Activated naive CD8-positive, alpha-beta T cell (primary cell): ENCODE results near the gene PORCN.
A peak's percentile ranks its signal among the peaks of the same experiment; 100 is the strongest.

Experiments used
- H3K27ac Mint-ChIP-seq: one replicate; pipeline ENCODE4 v1.8.0; 2021; ENCODE audit warnings: mixed read lengths
- H3K27me3 Mint-ChIP-seq: one replicate; pipeline ENCODE4 v1.8.0; 2021; ENCODE audit warnings: mixed read lengths
- H3K36me3 Mint-ChIP-seq: one replicate; pipeline ENCODE4 v1.8.0; 2021; ENCODE audit warnings: mixed read lengths
- H3K4me1 Mint-ChIP-seq: one replicate; pipeline ENCODE4 v1.8.0; 2021; ENCODE audit warnings: low read depth, mixed read lengths
- H3K4me3 Mint-ChIP-seq: one replicate; pipeline ENCODE4 v1.8.0; 2021; ENCODE audit warnings: mild to moderate bottlenecking, mixed read lengths
- H3K9me3 Mint-ChIP-seq: one replicate; pipeline ENCODE4 v1.8.0; 2021; ENCODE audit warnings: low read depth, mixed read lengths

The PORCN gene

GRCh38 chrX:48472851-48473703, 35.7 kb upstream of the PORCN start:
- Mint-ChIP-seq H3K27ac (no peak overlapping the region), H3K9me3 (no peaks in the 10 kb centered on the region), H3K4me3 (no peak overlapping the region), H3K36me3 (peaks cover 4% of the 10 kb centered on the region), H3K4me1 (peaks cover 21% of the 10 kb centered on the region), H3K27me3 (no peaks in the 10 kb centered on the region)

GRCh38 chrX:48473704-48473990, 35.1 kb upstream of the PORCN start:
- no peak overlapping the region for H3K4me3 Mint-ChIP-seq
- peaks cover 4% of the 10 kb centered on the region for H3K36me3 Mint-ChIP-seq
- peaks cover 22% of the 10 kb centered on the region for H3K4me1 Mint-ChIP-seq
- H3K27me3 Mint-ChIP-seq: no peaks in the 10 kb centered on the region
- H3K9me3 Mint-ChIP-seq: no peaks in the 10 kb centered on the region
- no peak overlapping the region for H3K27ac Mint-ChIP-seq

DNA sequence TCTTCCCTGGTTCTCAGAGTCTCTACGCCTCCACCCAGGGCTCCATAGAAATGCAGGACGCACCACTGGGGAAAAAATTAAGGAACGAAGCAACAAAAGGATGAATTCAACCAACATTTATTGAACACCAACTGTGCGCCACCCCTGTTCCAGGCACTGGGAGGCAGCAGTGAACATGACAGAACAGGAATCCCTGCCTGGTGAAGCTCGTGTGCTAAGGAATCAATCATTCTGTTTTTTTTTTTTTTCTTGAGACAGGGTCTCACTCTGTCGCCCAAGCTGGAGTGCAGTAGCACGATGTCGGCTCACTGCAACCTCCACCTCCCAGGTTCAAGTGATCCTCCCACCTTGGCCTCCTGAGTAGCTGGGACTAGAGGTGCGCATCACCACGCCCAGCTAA, 34.7 kb upstream of the PORCN start:
- Mint-ChIP-seq H3K9me3 (no peaks in the 10 kb centered on the region), H3K4me3 (no peak overlapping the region), H3K36me3 (peaks cover 4% of the 10 kb centered on the region)

DNA sequence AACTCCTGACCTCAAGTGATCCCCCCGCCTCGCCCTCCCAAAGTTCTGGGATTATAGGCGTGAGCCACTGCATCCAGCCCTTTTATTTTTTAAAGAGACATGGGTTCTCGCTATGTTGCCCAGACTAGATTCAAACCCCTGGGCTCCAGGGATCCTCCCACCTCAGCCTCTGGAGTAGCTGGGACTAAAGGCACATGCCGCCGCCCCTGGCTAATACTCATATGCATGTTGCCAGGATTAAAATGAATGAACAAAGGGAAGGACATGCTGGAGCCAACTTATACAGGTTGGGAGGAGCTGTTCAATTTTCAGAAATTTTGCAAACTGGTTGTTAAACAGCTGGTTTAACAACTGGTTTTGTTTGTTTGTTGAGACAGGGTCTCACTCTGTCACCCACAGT, 34.2 kb upstream of the PORCN start:
- Mint-ChIP-seq H3K36me3 (peaks cover 4% of the 10 kb centered on the region), H3K4me3 (peak overlapping the region; percentile 97), H3K9me3 (no peaks in the 10 kb centered on the region), H3K27me3 (no peaks in the 10 kb centered on the region), H3K4me1 (peaks cover 23% of the 10 kb centered on the region), H3K27ac (no peak overlapping the region)

More for the DNA sequence above, 34.7 kb upstream of the PORCN start:
- peaks cover 24% of the 10 kb centered on the region for H3K4me1 Mint-ChIP-seq
- no peaks in the 10 kb centered on the region for H3K27me3 Mint-ChIP-seq
- H3K27ac Mint-ChIP-seq: no peak overlapping the region

- H3K27me3 Mint-ChIP-seq: no peaks in the 10 kb centered on the region
- peaks cover 20% of the 10 kb centered on the region for H3K4me1 Mint-ChIP-seq
- H3K36me3 Mint-ChIP-seq: peaks cover 4% of the 10 kb centered on the region
- H3K27ac Mint-ChIP-seq: peak overlapping the region; percentile 97
- peak overlapping the region; percentile 97 for H3K4me3 Mint-ChIP-seq
- H3K9me3 Mint-ChIP-seq: no peaks in the 10 kb centered on the region
These were observed 33.5 kb upstream of the PORCN start for GRCh38 chrX:48475296-48475695.

DNA sequence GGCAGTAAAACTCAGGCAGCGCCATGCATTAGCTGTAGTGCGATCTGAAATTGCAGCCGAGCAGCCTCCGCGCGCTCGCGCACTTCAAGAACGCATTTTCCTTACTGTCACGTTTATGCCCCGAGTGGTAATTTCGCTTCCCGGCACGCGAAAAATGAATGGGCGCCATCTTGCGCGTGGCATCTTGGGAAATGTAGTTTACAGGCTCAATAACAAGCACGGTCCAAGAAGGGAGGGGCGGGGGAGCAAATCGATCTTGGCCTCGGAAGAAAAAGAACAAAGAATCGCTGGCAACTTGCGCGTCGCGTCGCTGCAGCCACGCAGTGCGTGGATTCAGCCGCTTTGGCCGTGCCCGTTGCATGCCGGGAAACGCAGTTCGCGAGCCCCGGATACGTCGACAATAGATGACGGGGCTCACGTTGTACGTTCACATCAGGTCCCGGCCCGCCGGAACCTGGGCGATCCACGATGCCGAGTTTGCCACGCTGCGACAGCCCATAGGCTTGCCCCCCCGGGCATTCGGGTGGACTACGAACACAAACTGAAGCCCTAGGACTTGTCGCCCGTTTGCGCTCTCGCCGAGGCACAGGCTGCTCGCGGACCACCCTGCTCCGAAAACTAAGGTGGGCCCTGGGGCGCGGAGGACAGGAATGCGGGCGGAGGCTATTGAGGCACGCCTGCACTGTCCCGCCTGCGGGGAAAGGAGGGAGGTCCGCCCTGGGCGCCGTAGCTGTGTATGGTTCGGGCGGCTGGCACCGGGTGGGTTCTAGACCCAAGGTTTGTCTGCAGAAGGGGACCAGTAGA, 32.8 kb upstream of the PORCN start, which contains the start of gene FTSJ1:
Gene FTSJ1 (plus strand): TSS at position 426 of the 804 bp plus-strand sequence. CDS start 1,849 bp downstream, outside the sequence.
- H3K36me3 Mint-ChIP-seq: peaks cover 7% of the 10 kb centered on the region
- peak within 1 kb of the TSS; percentile 97 for H3K4me3 Mint-ChIP-seq
- peaks cover 24% of the 10 kb centered on the region for H3K4me1 Mint-ChIP-seq
- peak within 1 kb of the TSS; percentile 97 for H3K27ac Mint-ChIP-seq
- no peaks in the 10 kb centered on the region for H3K27me3 Mint-ChIP-seq
- H3K9me3 Mint-ChIP-seq: no peaks in the 10 kb centered on the region

- Mint-ChIP-seq H3K9me3 (no peaks in the 10 kb centered on the region), H3K4me1 (peaks cover 24% of the 10 kb centered on the region), H3K27me3 (no peaks in the 10 kb centered on the region), H3K36me3 (peaks cover 7% of the 10 kb centered on the region), H3K4me3 (peak overlapping the region; percentile 97), H3K27ac (peak overlapping the region; percentile 97)
These were observed 31.9 kb upstream of the PORCN start for GRCh38 chrX:48476919-48477318.

DNA sequence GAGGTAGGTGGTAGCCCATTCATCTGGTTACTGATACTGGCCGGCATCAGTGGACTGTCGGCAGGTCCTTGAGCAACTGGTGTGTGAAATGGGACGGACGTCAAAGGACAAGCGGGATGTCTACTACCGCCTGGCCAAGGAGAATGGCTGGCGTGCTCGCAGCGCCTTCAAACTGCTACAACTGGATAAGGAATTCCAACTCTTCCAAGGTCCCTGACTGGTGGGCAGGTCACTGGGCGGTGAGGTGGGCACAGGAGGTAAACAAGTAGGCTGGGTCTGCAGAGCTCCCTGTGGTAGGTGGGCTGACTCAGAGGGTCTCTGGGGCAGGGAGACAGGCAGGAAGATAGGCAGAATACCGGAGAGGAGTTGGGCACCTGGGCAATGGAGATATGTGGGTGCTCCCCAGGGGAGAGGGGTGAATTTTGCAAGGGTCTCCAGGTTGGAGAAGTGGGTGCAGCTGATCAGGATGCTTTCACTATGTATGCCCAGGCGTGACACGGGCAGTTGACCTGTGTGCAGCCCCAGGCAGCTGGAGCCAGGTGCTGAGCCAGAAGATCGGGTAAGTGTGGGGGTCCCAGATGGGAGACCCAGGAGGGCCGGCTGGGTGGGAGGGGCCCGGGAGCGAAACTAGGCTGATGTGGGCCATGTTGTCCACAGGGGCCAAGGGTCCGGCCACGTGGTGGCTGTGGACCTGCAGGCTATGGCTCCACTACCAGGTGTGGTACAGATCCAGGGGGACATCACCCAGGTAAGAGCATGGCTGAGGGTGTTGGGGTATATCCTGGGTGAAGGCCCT, 30.6 kb upstream of the PORCN start:
- Mint-ChIP-seq H3K4me1 (peaks cover 24% of the 10 kb centered on the region), H3K9me3 (no peaks in the 10 kb centered on the region), H3K27ac (peak overlapping the region; percentile 73), H3K36me3 (peaks cover 7% of the 10 kb centered on the region), H3K4me3 (peak overlapping the region; percentile 97), H3K27me3 (no peaks in the 10 kb centered on the region)

DNA sequence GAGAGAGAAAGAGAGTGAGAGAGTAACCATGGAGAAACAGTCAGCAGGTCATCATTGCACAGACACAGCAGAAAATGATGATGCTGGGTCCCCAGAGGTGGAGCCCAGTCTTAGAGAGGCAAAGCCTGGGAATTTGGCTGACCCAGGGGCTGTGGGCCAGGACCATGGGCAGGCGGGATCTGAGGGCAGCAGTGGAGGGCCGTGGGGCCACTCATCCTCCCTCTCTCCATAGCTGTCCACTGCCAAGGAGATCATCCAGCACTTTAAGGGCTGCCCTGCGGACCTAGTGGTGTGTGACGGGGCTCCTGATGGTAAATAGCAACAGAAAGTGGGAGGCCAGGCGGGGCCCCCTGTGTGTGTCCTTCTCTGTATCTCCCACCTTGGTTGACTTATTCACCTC, 30.0 kb upstream of the PORCN start:
- Mint-ChIP-seq H3K9me3 (no peaks in the 10 kb centered on the region), H3K4me1 (peaks cover 24% of the 10 kb centered on the region), H3K27me3 (no peaks in the 10 kb centered on the region), H3K36me3 (peaks cover 7% of the 10 kb centered on the region), H3K4me3 (no peak overlapping the region), H3K27ac (no peak overlapping the region)

GRCh38 chrX:48480142-48480541, 28.6 kb upstream of the PORCN start:
- H3K36me3 Mint-ChIP-seq: peaks cover 7% of the 10 kb centered on the region
- no peak overlapping the region for H3K4me3 Mint-ChIP-seq
- H3K9me3 Mint-ChIP-seq: no peaks in the 10 kb centered on the region
- peaks cover 20% of the 10 kb centered on the region for H3K4me1 Mint-ChIP-seq
- no peak overlapping the region for H3K27ac Mint-ChIP-seq
- no peaks in the 10 kb centered on the region for H3K27me3 Mint-ChIP-seq

- Mint-ChIP-seq H3K36me3 (peaks cover 7% of the 10 kb centered on the region), H3K27me3 (no peaks in the 10 kb centered on the region), H3K27ac (no peak overlapping the region), H3K4me1 (peaks cover 19% of the 10 kb centered on the region), H3K9me3 (no peaks in the 10 kb centered on the region), H3K4me3 (no peak overlapping the region)
These were observed 28.2 kb upstream of the PORCN start for GRCh38 chrX:48480583-48480982.

DNA sequence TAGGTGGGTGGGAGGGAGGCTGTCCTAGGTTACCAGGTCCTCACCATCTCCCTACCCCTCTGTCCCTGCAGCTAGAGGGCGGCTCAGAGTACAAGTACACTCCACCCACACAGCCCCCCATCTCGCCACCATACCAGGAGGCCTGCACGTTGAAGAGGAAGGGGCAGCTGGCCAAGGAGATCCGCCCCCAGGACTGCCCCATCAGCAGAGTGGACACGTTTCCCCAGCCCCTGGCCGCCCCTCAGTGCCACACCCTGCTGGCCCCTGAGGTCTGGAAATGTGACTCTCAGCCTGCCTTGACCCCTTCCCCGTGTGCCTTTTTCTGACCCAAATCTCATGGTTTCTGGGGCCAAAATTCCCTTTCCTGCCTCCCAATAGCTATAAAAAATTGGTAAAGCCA, 26.3 kb upstream of the PORCN start:
- Mint-ChIP-seq H3K4me1 (peaks cover 10% of the 10 kb centered on the region), H3K9me3 (no peaks in the 10 kb centered on the region), H3K4me3 (no peak overlapping the region), H3K36me3 (peaks cover 3% of the 10 kb centered on the region), H3K27me3 (no peaks in the 10 kb centered on the region), H3K27ac (no peak overlapping the region)

GRCh38 chrX:48487362-48487798, 21.4 kb upstream of the PORCN start:
- Mint-ChIP-seq H3K36me3 (no peaks in the 10 kb centered on the region), H3K4me1 (no peaks in the 10 kb centered on the region), H3K27ac (no peak overlapping the region), H3K27me3 (no peaks in the 10 kb centered on the region), H3K9me3 (no peaks in the 10 kb centered on the region), H3K4me3 (no peak overlapping the region)

GRCh38 chrX:48488034-48488433, 20.8 kb upstream of the PORCN start:
- H3K4me1 Mint-ChIP-seq: no peaks in the 10 kb centered on the region
- H3K27ac Mint-ChIP-seq: no peak overlapping the region
- H3K9me3 Mint-ChIP-seq: no peaks in the 10 kb centered on the region
- H3K27me3 Mint-ChIP-seq: no peaks in the 10 kb centered on the region
- H3K36me3 Mint-ChIP-seq: no peaks in the 10 kb centered on the region
- no peak overlapping the region for H3K4me3 Mint-ChIP-seq

DNA sequence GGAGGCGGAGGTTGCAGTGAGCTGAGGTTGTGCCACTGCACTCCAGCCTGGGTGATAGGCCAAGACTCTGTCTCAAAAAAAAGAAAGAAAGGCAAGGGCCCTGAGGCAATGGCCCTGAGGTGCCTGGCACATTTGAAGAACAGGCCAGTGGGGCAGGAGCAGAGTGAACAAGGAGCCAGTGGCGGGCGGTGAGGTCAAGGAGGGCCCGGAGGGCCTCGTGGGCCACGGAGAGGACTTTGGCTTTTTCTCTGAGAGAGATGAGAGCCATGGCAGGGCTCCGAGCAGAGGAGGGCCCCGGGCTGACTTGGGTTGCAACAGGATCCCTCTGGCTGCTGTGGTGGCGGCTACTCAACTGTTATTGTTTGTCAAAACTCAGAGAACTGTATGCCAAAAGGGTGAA, 19.5 kb upstream of the PORCN start:
- H3K9me3 Mint-ChIP-seq: no peaks in the 10 kb centered on the region
- no peaks in the 10 kb centered on the region for H3K36me3 Mint-ChIP-seq
- no peaks in the 10 kb centered on the region for H3K4me1 Mint-ChIP-seq
- no peaks in the 10 kb centered on the region for H3K27me3 Mint-ChIP-seq
- no peak overlapping the region for H3K4me3 Mint-ChIP-seq
- H3K27ac Mint-ChIP-seq: no peak overlapping the region
